ENCODE results near the gene C5.
"Not testable (repeated sequence)": the region's sequence is repeated elsewhere in the genome, so short reads cannot be mapped to it uniquely, and the experiment has no call there.

The C5 gene

DNA sequence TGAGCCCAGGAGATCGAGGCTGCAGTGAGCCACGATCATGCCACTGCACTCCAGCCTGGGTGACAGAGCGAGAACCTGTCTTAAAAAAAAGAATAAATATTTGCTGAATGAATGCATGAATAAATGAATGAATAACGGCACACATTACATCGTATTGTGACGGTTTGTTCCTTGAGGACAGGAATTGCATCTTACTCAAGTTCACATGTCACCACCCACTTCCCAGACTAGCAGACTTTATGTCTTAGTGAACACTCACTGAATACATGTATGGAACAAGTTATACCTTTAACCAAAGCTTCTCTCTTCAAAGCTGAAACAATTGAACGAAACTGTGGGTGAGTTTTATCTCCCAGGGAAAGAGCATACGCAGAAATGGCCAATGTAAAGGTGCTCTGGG, 70.3 kb downstream of the C5 start:
- no peak for TF ChIP-seq ZNF274 (IDR thresholded peaks at IDR 0.05; ENCODE audit: low read depth, low read length)

DNA sequence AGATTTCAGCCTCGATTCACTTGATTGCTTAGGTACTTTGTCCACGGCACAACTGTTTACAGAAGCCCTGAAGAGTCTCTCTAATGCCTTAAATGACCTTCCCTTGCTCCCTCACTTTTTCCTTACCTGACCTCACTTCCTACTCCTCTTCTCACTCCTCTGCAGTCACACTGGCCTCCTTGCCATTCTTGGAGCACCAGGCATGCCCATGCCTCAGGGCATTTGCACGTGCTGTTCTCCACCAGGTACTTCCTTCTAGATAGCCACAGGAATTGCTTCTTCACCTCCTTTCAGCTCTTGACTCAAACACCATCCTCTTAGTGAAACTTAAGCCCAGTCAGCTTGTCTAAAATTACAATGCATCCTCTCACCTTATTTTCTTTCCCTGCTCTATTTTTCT, 71.1 kb downstream of the C5 start:
- H3K4me3 ChIP-seq (ENCODE audit: low read length) = no peak overlapping the region
- no peak for TF ChIP-seq ZNF274 (IDR thresholded peaks at IDR 0.05; ENCODE audit: low read depth, low read length)

More for the DNA sequence above, 70.3 kb downstream of the C5 start:
- no peak overlapping the region for H3K4me3 ChIP-seq (ENCODE audit: low read length)

- TF ChIP-seq ZNF274 (IDR thresholded peaks at IDR 0.05; ENCODE audit: low read depth, low read length) = no peak
- H3K4me3 ChIP-seq (ENCODE audit: low read length) = no peak overlapping the region
Measured at GRCh38 chr9:120977321-120977720, 72.8 kb downstream of the C5 start.

- no peak overlapping the region for H3K4me3 ChIP-seq (ENCODE audit: low read length)
- no peak for TF ChIP-seq ZNF274 (IDR thresholded peaks at IDR 0.05; ENCODE audit: low read depth, low read length)
Measured at GRCh38 chr9:120974921-120975320, 75.2 kb downstream of the C5 start.

- H3K4me3 ChIP-seq (ENCODE audit: low read length) = no peak overlapping the region
- no peak for TF ChIP-seq ZNF274 (IDR thresholded peaks at IDR 0.05; ENCODE audit: low read depth, low read length)
Measured at GRCh38 chr9:120974181-120974580, 75.9 kb downstream of the C5 start.

DNA sequence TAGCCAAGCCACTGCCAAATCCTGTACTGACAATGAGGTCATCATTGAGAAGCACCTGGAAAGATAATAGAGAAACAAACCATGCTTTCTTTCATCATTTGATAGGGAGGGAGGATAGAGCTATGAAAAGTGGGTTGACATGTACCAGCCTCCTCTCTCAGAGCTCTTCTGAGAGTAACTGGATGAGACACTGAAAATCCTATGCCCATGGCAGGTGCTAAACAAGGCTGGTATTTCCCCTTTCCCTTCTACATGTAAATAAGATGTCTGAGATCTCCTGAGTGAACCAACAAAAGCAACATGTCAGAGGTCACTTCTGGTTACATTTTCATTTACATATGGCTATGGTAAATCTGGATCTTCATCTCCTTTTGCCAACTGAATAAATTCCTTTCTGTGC, 78.1 kb downstream of the C5 start:
- TF ChIP-seq ZNF274 (IDR thresholded peaks at IDR 0.05; ENCODE audit: low read depth, low read length) = no peak
- no peak overlapping the region for H3K4me3 ChIP-seq (ENCODE audit: low read length)

DNA sequence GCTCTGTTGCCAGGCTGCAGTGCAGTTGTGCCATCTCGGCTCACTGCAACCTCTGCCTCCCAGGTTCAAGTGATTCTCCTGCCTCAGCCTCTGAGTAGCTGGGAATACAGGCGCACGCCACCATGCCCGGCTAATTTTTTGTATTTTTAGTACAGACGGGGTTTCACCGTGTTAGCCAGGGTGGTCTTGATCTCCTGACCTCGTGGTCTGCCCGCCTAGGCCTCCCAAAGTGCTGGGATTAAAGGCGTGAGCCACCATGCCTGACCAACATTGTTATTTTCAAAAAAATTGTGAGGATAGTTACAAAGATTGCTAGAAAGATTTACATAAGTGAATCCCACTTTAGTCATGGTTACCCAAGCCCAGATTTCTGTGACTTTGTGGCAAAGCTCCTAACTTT, 78.6 kb downstream of the C5 start:
- H3K4me3 ChIP-seq (ENCODE audit: low read length) = not testable (repeated sequence)

- TF ChIP-seq ZNF274 (IDR thresholded peaks at IDR 0.05; ENCODE audit: low read depth, low read length) = no peak
- H3K4me3 ChIP-seq (ENCODE audit: low read length) = no peak overlapping the region
Measured at GRCh38 chr9:120970244-120970643, 79.8 kb downstream of the C5 start.

DNA sequence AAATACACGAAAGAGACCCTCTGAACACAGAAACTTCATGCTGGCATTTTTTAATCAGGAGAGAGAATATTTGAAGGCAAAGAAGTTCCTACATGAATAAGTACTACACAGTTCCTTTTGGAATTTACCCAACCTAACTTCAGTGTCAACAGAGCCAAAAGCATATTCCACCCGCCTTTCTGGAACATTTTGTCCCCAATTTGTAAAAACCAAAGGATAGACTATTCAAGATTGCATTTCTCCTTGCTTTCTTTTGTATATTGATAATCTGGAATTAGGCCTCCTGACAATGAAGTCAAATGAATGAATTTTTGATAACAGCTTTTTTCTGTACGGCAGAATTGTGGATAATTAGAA, 84.1 kb downstream of the C5 start:
- no peak overlapping the region for H3K4me3 ChIP-seq (ENCODE audit: low read length)
- no peak for TF ChIP-seq ZNF274 (IDR thresholded peaks at IDR 0.05; ENCODE audit: low read depth, low read length)

GRCh38 chr9:120965344-120966012, 84.6 kb downstream of the C5 start:
- H3K4me3 ChIP-seq (ENCODE audit: low read length) = no peak overlapping the region
- TF ChIP-seq ZNF274 (IDR thresholded peaks at IDR 0.05; ENCODE audit: low read depth, low read length) = no peak

GRCh38 chr9:120961936-120962335, 88.1 kb downstream of the C5 start:
- TF ChIP-seq ZNF274 (IDR thresholded peaks at IDR 0.05; ENCODE audit: low read depth, low read length) = no peak
- H3K4me3 ChIP-seq (ENCODE audit: low read length) = no peak overlapping the region

DNA sequence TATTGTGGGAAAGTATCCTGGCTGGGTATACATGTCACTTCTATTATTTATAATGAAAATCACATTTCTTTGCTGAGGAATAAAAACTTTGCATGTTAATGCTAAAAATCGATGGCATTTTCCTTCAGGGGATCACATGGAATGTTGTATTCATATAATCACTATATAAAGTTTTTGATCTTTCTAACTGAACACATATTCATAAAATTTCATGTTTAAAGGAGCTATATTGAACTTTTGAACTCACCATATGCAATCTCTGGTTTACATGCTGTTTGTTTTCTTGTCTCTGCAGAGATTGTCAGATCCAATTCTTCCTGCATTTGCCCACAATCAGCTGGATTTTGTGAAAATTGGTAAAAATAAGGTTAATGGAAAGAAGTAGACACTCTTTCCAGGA, 90.1 kb downstream of the C5 start:
- H3K4me3 ChIP-seq (ENCODE audit: low read length) = no peak overlapping the region
- no peak for TF ChIP-seq ZNF274 (IDR thresholded peaks at IDR 0.05; ENCODE audit: low read depth, low read length)

DNA sequence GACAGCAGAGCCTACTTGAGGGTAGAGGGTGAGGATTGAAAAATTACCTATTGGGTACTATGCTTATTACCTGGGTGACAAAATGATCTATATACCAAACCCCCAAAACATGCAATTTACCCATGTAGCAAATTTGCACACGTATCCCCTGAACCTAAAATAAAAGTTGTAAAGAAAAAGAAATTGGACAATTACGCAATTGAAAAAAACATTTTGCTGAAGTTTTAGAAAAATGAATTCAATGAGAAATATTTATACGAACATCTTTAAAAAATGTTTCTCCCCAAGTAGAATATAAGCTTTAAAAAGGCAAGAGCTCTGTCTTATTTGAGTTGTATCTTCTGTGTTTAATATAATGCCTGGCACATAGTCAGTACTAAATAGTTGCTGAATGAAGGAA, 93.2 kb downstream of the C5 start:
- no peak for TF ChIP-seq ZNF274 (IDR thresholded peaks at IDR 0.05; ENCODE audit: low read depth, low read length)
- H3K4me3 ChIP-seq (ENCODE audit: low read length) = no peak overlapping the region

DNA sequence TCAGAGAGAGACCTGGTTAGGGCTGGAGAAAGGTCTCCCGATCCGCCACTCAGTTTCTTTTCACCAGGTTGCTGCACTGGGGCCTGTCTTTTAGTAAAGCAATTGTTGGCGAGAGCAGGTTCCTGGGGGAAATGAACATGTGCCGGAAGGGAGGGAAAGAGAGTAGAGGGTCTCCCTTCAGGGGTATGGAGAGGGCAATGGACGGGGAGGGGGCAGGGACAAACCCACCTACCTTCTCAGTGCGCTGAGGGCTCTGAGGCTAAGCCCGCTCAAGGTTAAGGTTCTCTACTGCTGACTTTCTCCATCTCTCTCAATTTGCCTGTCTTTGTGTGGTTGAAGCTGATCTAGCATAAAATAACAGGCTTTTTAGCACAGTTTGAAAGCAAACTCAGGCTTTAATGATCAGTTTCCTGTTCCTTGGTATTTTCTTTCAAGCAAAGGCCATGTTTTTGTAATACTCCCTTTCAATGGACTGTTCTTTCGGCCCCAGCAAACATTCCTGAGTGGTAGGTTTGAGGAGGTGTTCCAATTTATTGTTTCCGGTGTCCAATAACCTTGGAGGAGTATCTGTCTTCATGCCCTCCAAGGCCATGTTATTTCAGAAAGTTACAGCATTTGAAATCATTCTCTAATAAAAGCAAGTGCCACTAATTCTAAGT, 98.0 kb downstream of the C5 start:
- no peak for TF ChIP-seq ZNF274 (IDR thresholded peaks at IDR 0.05; ENCODE audit: low read depth, low read length)
- H3K4me3 ChIP-seq (ENCODE audit: low read length) = no peak overlapping the region

GRCh38 chr9:120950421-120951388, 99.4 kb downstream of the C5 start:
- no peak overlapping the region for H3K4me3 ChIP-seq (ENCODE audit: low read length)
- TF ChIP-seq ZNF274 (IDR thresholded peaks at IDR 0.05; ENCODE audit: low read depth, low read length) = no peak
